Measurements from ENCODE around the gene THOC5. TPM values are rescaled to one million over a fixed set of nuclear protein-coding genes. Genes with fewer than 3 reads are reported as not detected.
A peak's percentile ranks its signal among the peaks of the same experiment; 100 is the strongest.

The THOC5 gene
- total RNA-seq, 1 donor from 2014 or later: 45.1 TPM

DNA sequence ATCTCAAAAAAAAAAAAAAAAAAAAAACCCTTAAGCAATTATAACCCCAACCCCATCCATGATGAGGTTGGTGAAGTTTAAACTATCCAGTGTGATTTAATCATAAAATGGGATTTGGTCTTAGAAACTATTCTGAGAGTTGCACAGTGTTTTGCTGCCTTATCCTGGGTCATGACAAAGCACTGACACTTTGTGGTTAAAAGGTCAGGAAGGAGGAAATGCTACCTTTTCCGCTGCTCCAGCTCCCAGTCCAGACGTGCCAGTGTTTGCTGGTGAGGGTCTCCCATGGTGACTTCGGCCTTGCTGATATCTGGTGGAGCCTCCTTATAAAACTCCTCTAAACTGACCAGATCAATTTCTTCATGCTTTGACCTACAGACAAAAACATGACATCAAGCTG lies 14.5 kb downstream of the THOC5 start:
- TF ChIP-seq, protein P1, sequence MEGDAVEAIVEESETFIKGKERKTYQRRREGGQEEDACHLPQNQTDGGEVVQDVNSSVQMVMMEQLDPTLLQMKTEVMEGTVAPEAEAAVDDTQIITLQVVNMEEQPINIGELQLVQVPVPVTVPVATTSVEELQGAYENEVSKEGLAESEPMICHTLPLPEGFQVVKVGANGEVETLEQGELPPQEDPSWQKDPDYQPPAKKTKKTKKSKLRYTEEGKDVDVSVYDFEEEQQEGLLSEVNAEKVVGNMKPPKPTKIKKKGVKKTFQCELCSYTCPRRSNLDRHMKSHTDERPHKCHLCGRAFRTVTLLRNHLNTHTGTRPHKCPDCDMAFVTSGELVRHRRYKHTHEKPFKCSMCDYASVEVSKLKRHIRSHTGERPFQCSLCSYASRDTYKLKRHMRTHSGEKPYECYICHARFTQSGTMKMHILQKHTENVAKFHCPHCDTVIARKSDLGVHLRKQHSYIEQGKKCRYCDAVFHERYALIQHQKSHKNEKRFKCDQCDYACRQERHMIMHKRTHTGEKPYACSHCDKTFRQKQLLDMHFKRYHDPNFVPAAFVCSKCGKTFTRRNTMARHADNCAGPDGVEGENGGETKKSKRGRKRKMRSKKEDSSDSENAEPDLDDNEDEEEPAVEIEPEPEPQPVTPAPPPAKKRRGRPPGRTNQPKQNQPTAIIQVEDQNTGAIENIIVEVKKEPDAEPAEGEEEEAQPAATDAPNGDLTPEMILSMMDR (IDR thresholded peaks at IDR 0.05): no peak
- peak; percentile 11 for DNase-seq (ENCODE audit: low spot score)
- H3K9me3 Mint-ChIP-seq (ENCODE audit: low read depth): peaks cover 3% of the 10 kb centered on the region
- H3K4me3 Mint-ChIP-seq (ENCODE audit: unreplicated experiment): no peak overlapping the region
- no peaks in the 10 kb centered on the region for H3K4me1 Mint-ChIP-seq (ENCODE audit: low read depth)
- no peaks in the 10 kb centered on the region for H3K27me3 Mint-ChIP-seq (ENCODE audit: low read depth)
- H3K27ac Mint-ChIP-seq (ENCODE audit: unreplicated experiment): no peak overlapping the region
- peaks cover 39% of the 10 kb centered on the region for H3K36me3 Mint-ChIP-seq (ENCODE audit: low read depth)

DNA sequence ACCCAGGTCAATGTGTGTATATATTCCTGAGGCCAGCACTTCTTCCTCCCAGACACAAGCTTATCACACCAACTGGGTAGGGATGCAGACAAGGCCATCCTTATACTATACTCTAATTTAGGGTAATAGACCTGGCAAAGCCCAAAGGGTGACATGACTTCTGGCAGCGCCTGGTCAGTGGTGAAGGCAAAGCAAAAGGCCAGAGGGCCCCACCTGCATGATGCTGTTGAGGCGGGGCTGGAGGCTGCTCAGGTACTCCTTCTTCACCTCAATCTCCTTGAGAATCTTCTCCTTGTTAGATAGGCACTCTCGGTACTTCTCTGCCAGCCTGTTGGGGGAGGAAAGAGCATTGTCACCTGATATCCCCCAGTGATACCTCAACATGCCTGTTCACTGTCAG lies 17.1 kb downstream of the THOC5 start:
- peaks cover 43% of the 10 kb centered on the region for H3K36me3 Mint-ChIP-seq (ENCODE audit: low read depth)

GRCh38 chr22:29531419-29531818 lies 22.1 kb downstream of the THOC5 start:
- H3K27me3 Mint-ChIP-seq (ENCODE audit: low read depth): no peaks in the 10 kb centered on the region
- H3K4me3 Mint-ChIP-seq (ENCODE audit: unreplicated experiment): no peak overlapping the region
- H3K27ac Mint-ChIP-seq (ENCODE audit: unreplicated experiment): no peak overlapping the region
- H3K4me1 Mint-ChIP-seq (ENCODE audit: low read depth): no peaks in the 10 kb centered on the region
- peak; percentile 46 for DNase-seq (ENCODE audit: low spot score)
- TF ChIP-seq, protein P1 (IDR thresholded peaks at IDR 0.05): no peak
- peaks cover 42% of the 10 kb centered on the region for H3K36me3 Mint-ChIP-seq (ENCODE audit: low read depth)
- peaks cover 7% of the 10 kb centered on the region for H3K9me3 Mint-ChIP-seq (ENCODE audit: low read depth)

More for the DNA sequence above, 17.1 kb downstream of the THOC5 start:
- peak; percentile 53 for DNase-seq (ENCODE audit: low spot score)
- Mint-ChIP-seq H3K4me1 (ENCODE audit: low read depth) (no peaks in the 10 kb centered on the region), H3K27ac (ENCODE audit: unreplicated experiment) (no peak overlapping the region), H3K27me3 (ENCODE audit: low read depth) (no peaks in the 10 kb centered on the region), H3K9me3 (ENCODE audit: low read depth) (peaks cover 7% of the 10 kb centered on the region), H3K4me3 (ENCODE audit: unreplicated experiment) (no peak overlapping the region)
- TF ChIP-seq, protein P1 (IDR thresholded peaks at IDR 0.05): no peak

GRCh38 chr22:29530716-29531115 lies 22.8 kb downstream of the THOC5 start:
- TF ChIP-seq, protein P1 (IDR thresholded peaks at IDR 0.05): no peak
- Mint-ChIP-seq H3K27me3 (ENCODE audit: low read depth) (no peaks in the 10 kb centered on the region), H3K4me3 (ENCODE audit: unreplicated experiment) (no peak overlapping the region), H3K4me1 (ENCODE audit: low read depth) (no peaks in the 10 kb centered on the region), H3K9me3 (ENCODE audit: low read depth) (peaks cover 7% of the 10 kb centered on the region), H3K27ac (ENCODE audit: unreplicated experiment) (no peak overlapping the region), H3K36me3 (ENCODE audit: low read depth) (peaks cover 39% of the 10 kb centered on the region)
- no peak for DNase-seq (ENCODE audit: low spot score)

DNA sequence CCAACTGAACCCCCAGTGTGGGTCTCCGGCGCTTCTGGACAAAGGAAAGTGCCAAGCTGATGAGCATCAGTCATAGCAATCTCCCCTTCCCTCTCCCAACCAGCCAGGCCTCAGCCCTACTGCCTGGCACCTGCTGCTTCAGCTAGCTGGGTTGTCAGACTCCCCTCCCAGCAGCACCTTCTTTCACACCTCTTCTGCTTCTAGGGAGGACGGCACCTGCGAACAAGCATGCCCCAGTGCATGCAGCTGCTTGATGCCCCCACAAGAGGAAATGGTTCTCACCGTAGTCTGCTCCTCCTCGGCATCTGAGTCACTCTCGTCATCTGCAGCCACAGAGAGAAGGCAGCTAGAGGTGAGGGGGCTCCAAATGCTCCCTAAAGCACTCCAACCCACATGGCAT lies 25.4 kb downstream of the THOC5 start:
- TF ChIP-seq, protein P1 (IDR thresholded peaks at IDR 0.05): no peak
- DNase-seq (ENCODE audit: low spot score): peak; percentile 52
- no peak overlapping the region for H3K27ac Mint-ChIP-seq (ENCODE audit: unreplicated experiment)
- H3K9me3 Mint-ChIP-seq (ENCODE audit: low read depth): no peaks in the 10 kb centered on the region
- no peaks in the 10 kb centered on the region for H3K27me3 Mint-ChIP-seq (ENCODE audit: low read depth)
- H3K4me1 Mint-ChIP-seq (ENCODE audit: low read depth): no peaks in the 10 kb centered on the region
- peaks cover 36% of the 10 kb centered on the region for H3K36me3 Mint-ChIP-seq (ENCODE audit: low read depth)
- no peak overlapping the region for H3K4me3 Mint-ChIP-seq (ENCODE audit: unreplicated experiment)

All from chondrocyte (in vitro differentiated cells).